OCI-LY1 (cell line): ENCODE results near the gene DNM2.

Source experiments
- H2AFZ ChIP-seq: fragments of 200-600 bp; sonication (generic), shearing (Covaris generic); 2 replicates; pipeline ENCODE4 v1.6.0; 2014; ENCODE audit warnings: antibody characterized with exemption, mild to moderate bottlenecking, low read length
- H3F3A ChIP-seq: fragments of 200-600 bp; sonication (generic), shearing (Covaris generic); 2 replicates; pipeline ENCODE4 v1.6.0; 2014; ENCODE audit warnings: mild to moderate bottlenecking, antibody characterized with exemption, low read length, moderate library complexity; ENCODE audit not compliant: insufficient read depth
- H3K27ac ChIP-seq: fragments of 200-600 bp; sonication (generic); 2 replicates; pipeline ENCODE4 v1.5.1; 2014; ENCODE audit warnings: low read length, mixed run types, mild to moderate bottlenecking, low read depth; ENCODE audit not compliant: poor library complexity, severe bottlenecking
- H3K27me3 ChIP-seq: fragments of 200-600 bp; sonication (generic); 2 replicates; pipeline ENCODE4 v1.6.0; 2014; ENCODE audit warnings: antibody characterized with exemption, mild to moderate bottlenecking, low read length, moderate library complexity; ENCODE audit not compliant: insufficient read depth
- H3K36me3 ChIP-seq: fragments of 200-600 bp; sonication (generic); 2 replicates; pipeline ENCODE4 v1.6.1; 2014; ENCODE audit warnings: mild to moderate bottlenecking, antibody characterized with exemption, low read length, moderate library complexity, mixed read lengths; ENCODE audit not compliant: insufficient read depth
- H3K4me1 ChIP-seq: fragments of 200-600 bp; sonication (generic); 2 replicates; pipeline ENCODE4 v1.5.1; 2014; ENCODE audit warnings: mild to moderate bottlenecking, low read length, moderate library complexity; ENCODE audit not compliant: insufficient read depth, severe bottlenecking
- H3K4me2 ChIP-seq: fragments of 200-600 bp; sonication (generic), shearing (Covaris generic); 2 replicates; pipeline ENCODE4 v1.6.1; 2014; ENCODE audit warnings: low read length
- H3K4me3 ChIP-seq: fragments of 200-600 bp; sonication (generic); 2 replicates; pipeline ENCODE4 v1.5.1; 2014; ENCODE audit warnings: low read length, low read depth, mild to moderate bottlenecking, mixed read lengths; ENCODE audit not compliant: poor library complexity, severe bottlenecking
- H3K79me2 ChIP-seq: fragments of 200-600 bp; shearing (Covaris generic); 2 replicates; pipeline ENCODE4 v1.6.1; 2016; ENCODE audit warnings: mixed run types, low read length, mixed read lengths; ENCODE audit not compliant: insufficient read depth
- H3K9ac ChIP-seq: fragments of 200-600 bp; sonication (generic), shearing (Covaris generic); 2 replicates; pipeline ENCODE4 v1.6.1; 2014; ENCODE audit warnings: mild to moderate bottlenecking, low read length, mixed read lengths
- H3K9me2 ChIP-seq: fragments of 200-600 bp; sonication (generic), shearing (Covaris generic); 2 replicates; pipeline ENCODE4 v1.6.1; 2014; ENCODE audit warnings: low read depth, mild to moderate bottlenecking, low read length, mixed read lengths
- H3K9me3 ChIP-seq: fragments of 200-600 bp; shearing (Covaris generic); 2 replicates; pipeline ENCODE4 v1.6.1; 2014; ENCODE audit warnings: low read length, mixed read lengths
- H4K20me1 ChIP-seq: fragments of 200-600 bp; sonication (generic), shearing (Covaris generic); 2 replicates; pipeline ENCODE4 v1.6.0; 2016; ENCODE audit warnings: mild to moderate bottlenecking, low read length; ENCODE audit not compliant: insufficient read depth
- EZH2 ChIP-seq: fragments of 200-600 bp; sonication (generic), shearing (Covaris generic); IDR thresholded peaks from 2 replicates; pipeline ENCODE4 v1.8.0; 2017; ENCODE audit warnings: borderline replicate concordance, mixed run types, mild to moderate bottlenecking, antibody characterized with exemption, low read length, moderate library complexity, mixed read lengths
- TF ChIP-seq, protein P1 (sequence below): fragments of 200-600 bp; sonication (generic), shearing (Covaris generic); IDR thresholded peaks from 2 replicates; pipeline ENCODE4 v1.5.1; 2017; ENCODE audit warnings: mild to moderate bottlenecking, antibody characterized with exemption, low read length, moderate library complexity, mixed read lengths

The DNM2 gene

DNA sequence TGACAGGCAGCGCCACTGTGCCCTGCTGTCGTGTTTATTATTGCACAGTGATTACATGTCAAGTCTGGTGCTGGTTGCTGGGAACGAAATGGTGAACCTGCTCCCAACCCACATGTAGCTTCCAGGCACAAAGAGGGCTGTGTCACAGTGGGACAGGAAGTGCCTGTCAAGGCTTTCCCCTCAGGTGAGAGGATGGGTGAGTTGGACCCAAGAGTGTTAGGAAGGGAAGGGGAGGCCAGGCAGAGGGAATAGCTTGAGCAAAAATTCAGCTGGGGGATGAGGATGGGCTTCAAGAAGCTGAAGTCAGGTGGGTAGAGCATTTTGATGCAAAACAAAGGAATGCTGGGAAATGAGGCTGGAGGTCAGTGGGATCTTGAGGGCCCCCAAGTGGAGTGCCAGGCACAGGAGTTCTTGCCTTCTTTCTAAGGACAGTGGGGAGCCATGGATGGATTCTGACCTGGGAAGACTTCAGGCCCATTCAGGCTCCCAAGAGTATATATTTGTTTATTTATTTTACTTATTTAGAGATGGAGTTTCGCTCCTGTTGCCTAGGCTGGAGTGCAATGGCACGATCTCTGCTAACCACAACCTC is 25.1 kb upstream of the DNM2 start:
- Histone ChIP-seq H3K36me3 (peaks cover 51% of the 10 kb centered on the region), H2AFZ (no peak overlapping the region), H4K20me1 (no peaks in the 10 kb centered on the region), H3K9me2 (no peaks in the 10 kb centered on the region), H3K4me2 (no peak overlapping the region), H3K79me2 (no peaks in the 10 kb centered on the region), H3K4me1 (peaks cover 4% of the 10 kb centered on the region), H3F3A (0 out of 2 replicates have a peak, but pooled peaks cover 5% of the 10 kb centered on the region), H3K4me3 (no peak overlapping the region), H3K9me3 (no peaks in the 10 kb centered on the region), H3K27ac (no peak overlapping the region), H3K27me3 (no peaks in the 10 kb centered on the region), H3K9ac (no peak overlapping the region)
- TF ChIP-seq EZH2 = no peak
- TF ChIP-seq, protein P1, sequence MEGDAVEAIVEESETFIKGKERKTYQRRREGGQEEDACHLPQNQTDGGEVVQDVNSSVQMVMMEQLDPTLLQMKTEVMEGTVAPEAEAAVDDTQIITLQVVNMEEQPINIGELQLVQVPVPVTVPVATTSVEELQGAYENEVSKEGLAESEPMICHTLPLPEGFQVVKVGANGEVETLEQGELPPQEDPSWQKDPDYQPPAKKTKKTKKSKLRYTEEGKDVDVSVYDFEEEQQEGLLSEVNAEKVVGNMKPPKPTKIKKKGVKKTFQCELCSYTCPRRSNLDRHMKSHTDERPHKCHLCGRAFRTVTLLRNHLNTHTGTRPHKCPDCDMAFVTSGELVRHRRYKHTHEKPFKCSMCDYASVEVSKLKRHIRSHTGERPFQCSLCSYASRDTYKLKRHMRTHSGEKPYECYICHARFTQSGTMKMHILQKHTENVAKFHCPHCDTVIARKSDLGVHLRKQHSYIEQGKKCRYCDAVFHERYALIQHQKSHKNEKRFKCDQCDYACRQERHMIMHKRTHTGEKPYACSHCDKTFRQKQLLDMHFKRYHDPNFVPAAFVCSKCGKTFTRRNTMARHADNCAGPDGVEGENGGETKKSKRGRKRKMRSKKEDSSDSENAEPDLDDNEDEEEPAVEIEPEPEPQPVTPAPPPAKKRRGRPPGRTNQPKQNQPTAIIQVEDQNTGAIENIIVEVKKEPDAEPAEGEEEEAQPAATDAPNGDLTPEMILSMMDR = no peak

DNA sequence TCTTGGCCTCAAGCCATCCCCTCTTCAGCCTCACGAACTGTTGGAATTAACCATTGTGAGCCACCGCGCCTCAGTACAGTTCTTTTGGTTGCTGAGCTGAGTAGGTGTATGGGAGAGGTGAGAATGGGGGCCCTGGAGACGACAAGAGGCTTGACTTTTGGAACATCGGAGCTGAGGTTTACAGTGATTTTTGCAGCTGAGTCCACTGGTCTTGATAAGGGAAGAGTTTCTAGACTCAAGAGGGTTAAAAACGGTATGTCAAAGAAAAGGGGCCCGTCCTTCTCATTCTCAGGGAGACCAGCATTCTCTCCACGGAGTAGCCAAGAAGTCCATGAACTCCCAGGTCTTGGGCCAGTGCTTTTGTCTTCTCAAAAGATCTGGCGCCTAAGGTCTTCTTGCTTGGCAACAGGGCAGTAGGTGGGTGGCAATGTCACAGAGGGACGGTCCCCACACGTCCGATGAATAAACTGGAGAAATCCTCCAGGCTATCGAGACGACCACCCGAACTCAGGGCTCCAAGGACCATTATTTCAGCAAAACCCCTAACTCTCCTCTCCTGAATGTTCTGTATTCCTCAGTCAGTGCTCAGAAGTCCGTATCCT is 23.1 kb upstream of the DNM2 start:
- Histone ChIP-seq H3K4me2 (no peak overlapping the region), H3K27ac (no peak overlapping the region), H3K9ac (no peak overlapping the region), H3K79me2 (no peaks in the 10 kb centered on the region), H2AFZ (no peak overlapping the region), H3K4me3 (no peak overlapping the region), H3K36me3 (peaks cover 30% of the 10 kb centered on the region), H3K9me2 (no peaks in the 10 kb centered on the region), H3K4me1 (peaks cover 4% of the 10 kb centered on the region), H3K27me3 (no peaks in the 10 kb centered on the region), H4K20me1 (no peaks in the 10 kb centered on the region), H3K9me3 (no peaks in the 10 kb centered on the region), H3F3A (0 out of 2 replicates have a peak, but pooled peaks cover 5% of the 10 kb centered on the region)
- no peak for TF ChIP-seq EZH2
- TF ChIP-seq, protein P1 = no peak

DNA sequence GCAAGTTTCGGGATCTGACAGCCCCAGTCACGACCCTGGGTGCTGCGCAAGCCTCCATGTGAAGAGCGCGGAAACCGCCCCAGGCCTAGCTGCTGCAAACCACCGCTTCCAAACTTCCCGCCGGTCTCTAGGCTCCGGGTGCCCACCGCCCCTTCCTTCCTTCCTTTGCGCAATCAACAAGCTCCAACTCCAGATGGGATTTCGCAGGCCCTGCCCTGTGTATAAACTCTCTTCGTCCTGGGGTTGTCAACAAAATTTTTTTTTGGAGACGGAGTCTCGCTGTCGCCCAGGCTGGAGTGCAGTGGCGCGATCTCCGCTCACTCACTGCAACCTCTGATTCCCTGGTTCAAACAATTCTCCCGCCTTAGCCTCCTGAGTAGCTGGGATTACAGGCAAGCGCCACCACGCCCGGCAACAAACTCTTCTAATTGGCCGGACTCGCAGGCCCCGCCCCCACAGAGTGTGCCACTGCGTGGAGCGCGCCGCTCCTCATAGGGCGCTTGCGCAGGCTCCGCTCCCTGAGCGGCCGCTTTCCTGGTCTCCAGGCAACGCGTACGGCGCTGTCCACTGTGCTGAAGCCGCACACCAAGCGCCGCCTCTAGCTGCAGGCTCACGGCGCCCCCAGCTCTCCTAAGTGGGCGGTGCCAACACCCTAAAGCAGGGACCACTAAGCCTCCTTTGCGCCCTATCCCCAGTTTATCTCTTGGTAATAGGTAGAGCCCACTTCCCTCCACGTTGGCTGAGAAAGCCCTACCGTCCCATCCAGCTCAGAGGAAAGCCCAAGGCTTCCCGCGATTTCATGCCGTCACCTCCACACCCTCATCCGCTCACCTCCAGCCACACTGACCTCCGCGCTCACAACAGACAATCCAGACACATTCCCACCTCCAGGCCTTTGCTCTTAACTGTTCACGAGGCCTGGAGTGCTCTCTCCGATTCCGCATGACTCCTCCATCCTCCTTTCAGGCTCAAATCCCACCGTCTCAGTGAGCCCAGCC is 22.2 kb upstream of the DNM2 start:
- no peak overlapping the region for H3K4me3 ChIP-seq
- H3K9ac ChIP-seq = no peak overlapping the region
- H3K4me1 ChIP-seq = peaks cover 4% of the 10 kb centered on the region
- no peak overlapping the region for H3K27ac ChIP-seq
- no peak for TF ChIP-seq EZH2
- TF ChIP-seq, protein P1 = no peak
- H3K36me3 ChIP-seq = peaks cover 21% of the 10 kb centered on the region
- no peaks in the 10 kb centered on the region for H3K9me2 ChIP-seq
- no peak overlapping the region for H2AFZ ChIP-seq
- no peaks in the 10 kb centered on the region for H3K9me3 ChIP-seq
- H4K20me1 ChIP-seq = no peaks in the 10 kb centered on the region
- H3K27me3 ChIP-seq = no peaks in the 10 kb centered on the region
- no peaks in the 10 kb centered on the region for H3K79me2 ChIP-seq
- H3F3A ChIP-seq = 0 out of 2 replicates have a peak, but pooled peaks cover 5% of the 10 kb centered on the region
- peak overlapping the region; percentile 25; the same call in 1 of the 2 replicates for H3K4me2 ChIP-seq
